Fibroblast of pulmonary artery (primary cell): Measurements from ENCODE around the gene TTF1.

ENCODE experiments used
- DNase-seq: peaks from one replicate; pipeline ENCODE4 v3.0.0-alpha.2; 2010; ENCODE audit warnings: low read depth
- H3K4me3 ChIP-seq: replicated peaks from 2 replicates; pipeline ENCODE4 v1.5.1; 2011; ENCODE audit warnings: low read depth, mild to moderate bottlenecking, control low read depth, low read length, moderate library complexity
- TF ChIP-seq, protein P1 (sequence below): IDR thresholded peaks from 2 replicates; pipeline ENCODE4 v1.5.1; 2011; ENCODE audit warnings: mild to moderate bottlenecking, control low read depth, low read length, inconsistent platforms; ENCODE audit errors: missing control alignments

TTF1 gene

DNA sequence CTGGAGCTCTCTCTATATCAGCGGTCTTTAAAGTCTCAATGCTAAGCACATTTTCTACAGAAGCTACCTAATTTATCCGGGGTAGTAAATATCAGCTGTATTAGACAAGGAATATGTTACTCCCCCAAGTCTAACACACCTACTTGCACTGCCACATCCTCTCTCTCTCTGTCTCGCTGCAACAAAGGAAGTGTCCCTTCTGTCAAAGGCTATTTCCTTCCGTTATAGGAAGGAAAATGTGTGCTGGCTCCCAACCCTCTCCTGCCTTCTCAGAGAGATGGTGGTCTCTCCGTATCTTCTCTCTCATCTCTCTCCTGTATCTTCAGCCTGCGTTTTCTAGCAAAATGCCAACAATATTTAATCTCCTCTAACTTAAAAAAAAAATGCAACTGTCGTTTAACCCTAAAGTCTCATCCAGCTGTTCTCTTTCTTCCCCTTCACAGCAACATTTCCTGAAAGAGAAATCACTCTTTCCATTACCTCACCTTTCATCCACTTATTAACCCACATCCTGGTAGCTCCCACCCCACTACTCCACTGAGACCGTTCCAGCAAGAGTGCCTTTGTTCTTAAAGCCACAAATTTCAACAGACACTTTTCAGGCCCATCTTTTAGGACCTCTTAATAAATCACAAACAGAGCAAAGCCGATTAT lies 2.3 kb downstream of the TTF1 start:
- H3K4me3 ChIP-seq, result no peak overlapping the region
- peak; percentile 71 for DNase-seq
- TF ChIP-seq, protein P1, sequence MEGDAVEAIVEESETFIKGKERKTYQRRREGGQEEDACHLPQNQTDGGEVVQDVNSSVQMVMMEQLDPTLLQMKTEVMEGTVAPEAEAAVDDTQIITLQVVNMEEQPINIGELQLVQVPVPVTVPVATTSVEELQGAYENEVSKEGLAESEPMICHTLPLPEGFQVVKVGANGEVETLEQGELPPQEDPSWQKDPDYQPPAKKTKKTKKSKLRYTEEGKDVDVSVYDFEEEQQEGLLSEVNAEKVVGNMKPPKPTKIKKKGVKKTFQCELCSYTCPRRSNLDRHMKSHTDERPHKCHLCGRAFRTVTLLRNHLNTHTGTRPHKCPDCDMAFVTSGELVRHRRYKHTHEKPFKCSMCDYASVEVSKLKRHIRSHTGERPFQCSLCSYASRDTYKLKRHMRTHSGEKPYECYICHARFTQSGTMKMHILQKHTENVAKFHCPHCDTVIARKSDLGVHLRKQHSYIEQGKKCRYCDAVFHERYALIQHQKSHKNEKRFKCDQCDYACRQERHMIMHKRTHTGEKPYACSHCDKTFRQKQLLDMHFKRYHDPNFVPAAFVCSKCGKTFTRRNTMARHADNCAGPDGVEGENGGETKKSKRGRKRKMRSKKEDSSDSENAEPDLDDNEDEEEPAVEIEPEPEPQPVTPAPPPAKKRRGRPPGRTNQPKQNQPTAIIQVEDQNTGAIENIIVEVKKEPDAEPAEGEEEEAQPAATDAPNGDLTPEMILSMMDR, result no peak

DNA sequence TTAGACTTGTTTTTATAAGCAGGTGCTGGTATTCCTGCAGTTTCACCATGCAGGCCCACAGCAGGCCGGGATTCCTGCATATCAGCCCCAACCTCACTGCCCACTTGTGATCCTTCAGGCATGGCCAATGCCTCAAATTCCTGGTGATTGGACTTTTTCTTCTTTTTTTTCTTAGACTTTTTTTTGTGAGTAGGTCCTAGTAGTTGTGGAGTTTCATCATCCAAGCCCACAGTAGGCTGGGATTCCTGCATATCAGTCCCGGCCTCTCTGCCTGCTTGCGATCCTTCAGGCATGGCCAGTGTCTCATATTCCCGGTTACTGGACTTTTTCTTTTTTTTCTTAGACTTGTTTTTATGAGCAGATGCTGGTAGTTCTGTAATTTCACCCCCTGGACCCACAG lies 4.8 kb downstream of the TTF1 start:
- TF ChIP-seq, protein P1, result no peak
- H3K4me3 ChIP-seq, result no peak overlapping the region

DNA sequence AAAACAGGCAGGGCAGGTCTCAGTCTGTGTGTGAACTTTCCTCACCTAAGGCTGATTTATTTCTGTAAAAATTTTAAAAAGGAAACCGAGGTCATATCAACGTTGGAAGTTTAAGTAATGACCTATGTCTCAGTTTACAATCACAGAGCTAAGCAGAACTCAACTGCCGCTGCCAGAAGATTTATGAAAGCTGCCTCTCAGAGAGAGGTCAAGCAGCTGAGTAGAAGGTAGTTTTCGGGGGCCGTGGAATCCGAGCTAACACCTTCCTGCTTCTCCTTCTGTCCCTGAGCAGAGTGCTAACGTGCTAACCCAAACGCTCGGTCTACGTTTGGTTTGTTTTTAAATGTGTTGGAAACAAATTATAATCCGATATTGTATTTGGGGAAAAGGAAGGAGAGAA lies 11.1 kb downstream of the TTF1 start:
- TF ChIP-seq, protein P1, result no peak
- no peak for DNase-seq
- no peak overlapping the region for H3K4me3 ChIP-seq

More for the DNA sequence above, 4.8 kb downstream of the TTF1 start:
- DNase-seq, result no peak

DNA sequence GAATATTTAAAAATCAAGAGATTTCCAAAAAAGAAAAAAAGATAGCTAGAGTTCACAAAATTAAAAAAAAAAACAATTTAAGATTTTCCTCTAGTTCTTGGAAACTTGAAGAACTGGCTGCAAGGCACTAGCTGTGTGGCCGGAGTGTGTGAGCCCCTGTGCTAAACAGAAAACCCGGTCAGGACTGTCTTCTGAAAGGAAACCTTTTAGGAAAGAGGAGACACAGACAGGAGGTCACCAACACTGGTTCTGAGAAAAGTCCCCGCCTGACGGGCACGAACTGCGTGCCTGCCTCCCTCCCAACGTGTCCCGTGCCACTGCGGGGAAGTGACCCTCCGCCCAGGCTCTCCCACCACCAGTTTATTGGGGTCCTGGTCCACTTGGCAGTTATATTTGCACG lies 15.2 kb downstream of the TTF1 start:
- H3K4me3 ChIP-seq, result no peak overlapping the region
- DNase-seq, result no peak
- TF ChIP-seq, protein P1, result no peak

DNA sequence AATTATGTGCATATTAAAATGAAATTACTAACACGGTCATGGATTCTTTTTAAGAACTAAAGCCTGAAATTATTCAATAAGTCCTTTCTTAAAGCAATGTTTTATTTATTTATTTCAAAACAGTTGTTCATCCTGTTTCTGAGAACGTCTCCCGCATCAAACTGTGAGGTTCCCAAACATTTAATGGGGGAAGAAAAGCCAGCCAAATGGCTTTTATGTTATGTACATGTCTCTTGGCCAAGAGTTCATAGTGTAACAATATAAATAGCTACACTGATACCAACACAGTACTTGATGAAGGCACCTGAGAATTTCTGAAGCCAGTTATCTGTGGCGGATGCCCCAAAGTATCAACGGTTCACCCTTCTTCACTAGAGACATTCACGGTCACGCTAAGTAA lies 15.7 kb downstream of the TTF1 start:
- no peak overlapping the region for H3K4me3 ChIP-seq
- TF ChIP-seq, protein P1, result no peak
- no peak for DNase-seq

DNA sequence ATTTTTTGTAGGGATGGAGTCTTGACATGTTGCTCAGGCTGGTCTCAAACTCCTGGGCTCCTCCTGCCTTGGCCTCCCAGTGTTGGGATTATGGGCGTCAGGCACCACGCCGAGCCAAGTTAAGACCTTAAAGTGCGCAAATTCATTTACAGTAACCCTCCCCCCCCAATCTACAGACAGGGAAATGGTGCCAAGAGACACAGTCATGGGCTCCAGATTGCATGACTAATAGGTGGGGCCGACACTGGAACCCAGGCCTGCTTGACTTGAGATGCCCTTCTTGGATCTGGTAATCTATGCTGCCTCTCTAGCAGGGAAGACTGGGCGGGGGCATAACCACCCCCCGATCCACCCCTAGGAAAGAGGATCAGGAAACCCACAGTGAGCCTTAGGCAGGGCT lies 19.5 kb downstream of the TTF1 start:
- TF ChIP-seq, protein P1, result no peak
- no peak for DNase-seq
- no peak overlapping the region for H3K4me3 ChIP-seq

DNA sequence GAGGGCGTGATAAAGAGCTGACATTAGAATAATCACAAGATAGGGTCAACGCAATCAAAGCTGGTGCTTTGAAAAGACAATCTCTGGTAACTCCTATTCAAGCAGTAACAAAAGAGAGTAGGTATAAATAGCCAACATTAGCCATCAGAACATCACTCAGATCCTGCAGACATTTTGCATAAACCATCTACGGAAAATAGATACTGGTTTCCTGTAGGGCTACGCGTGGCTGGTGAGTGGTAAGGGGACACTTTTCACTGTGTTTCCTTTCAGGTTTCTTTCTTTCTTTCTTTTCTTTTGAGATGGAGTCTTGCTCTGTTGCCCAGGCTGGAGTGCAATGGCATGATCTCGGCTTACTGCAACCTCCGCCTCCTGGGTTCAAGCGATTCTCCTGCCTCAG lies 22.3 kb downstream of the TTF1 start:
- DNase-seq, result no peak
- TF ChIP-seq, protein P1, result no peak
- H3K4me3 ChIP-seq, result no peak overlapping the region
